HepG2 (cell line): Measurements from ENCODE around the gene ZNF155. TPM values are rescaled to one million over a fixed set of nuclear protein-coding genes. Genes with fewer than 3 reads are reported as not detected.

Source experiments
- ATAC-seq: fragments of 200-7000 bp; cut with Tn5 transposase; 3 replicates; pipeline ENCODE4 v1.9.1; 2020; ENCODE audit warnings: mild to moderate bottlenecking, moderate library complexity
- BruUV-seq: library from RNA; stranded (reverse); fragments of 400-500 nt; replicated peaks from 2 replicates; lab custom pipeline; 2021; lab: Mats Ljungman, UMichigan
- CTCF ChIA-PET: fragments of 300-600 bp; formaldehyde crosslinking; extraction: SDS; loops from one replicate; lab custom pipeline; 2021; ENCODE audit warnings: low total read pairs, inconsistent platforms, low intra/inter-chr PET ratio; lab: Yijun Ruan, JAX
- POLR2A ChIA-PET: fragments of 350-600 bp; sonication (Branson Sonifier 250); formaldehyde crosslinking; loops from one replicate; lab custom pipeline; 2020; ENCODE audit warnings: antibody characterized with exemption, inconsistent platforms; lab: Yijun Ruan, JAX
- DNase-seq: peaks from one replicate; pipeline ENCODE4 v3.0.0-alpha.2; 2015; ENCODE audit warnings: low spot score
- FAIRE-seq: peaks from 3 replicates; lab custom pipeline; 2011; peaks lifted over from hg19 to GRCh38; lab: Jason Lieb, UNC
- H2AFZ ChIP-seq: one replicate; pipeline ENCODE4 v1.6.1; 2011; ENCODE audit warnings: low read length, inconsistent platforms
- H3K27ac ChIP-seq: fragments of 300-600 bp; 3 replicates; pipeline ENCODE4 v1.8.0; 2011; ENCODE audit warnings: mixed run types, mild to moderate bottlenecking, mixed read lengths, low read length, inconsistent platforms; ENCODE audit not compliant: insufficient read depth; ENCODE audit errors: extremely low read length
- H3K27me3 ChIP-seq, 2 experiments: fragments of 200-600 bp in 1 of 2; 2 replicates in 1 of 2; 3 replicates in 1 of 2; pipeline versions ENCODE4 v1.6.0 to v1.8.0; 2011; ENCODE audit warnings: low read length in 2 of 2, mild to moderate bottlenecking in 2 of 2, moderate library complexity in 2 of 2, inconsistent platforms in 1 of 2; ENCODE audit not compliant: insufficient read depth in 2 of 2, control insufficient read depth in 1 of 2
- H3K36me3 ChIP-seq, 2 experiments: fragments of 200-600 bp in 1 of 2; replicated peaks in 1 of 2; 2 replicates in 1 of 2; 3 replicates in 1 of 2; pipeline versions ENCODE4 v1.5.1 to v1.8.0; 2011; ENCODE audit warnings: low read length in 2 of 2, inconsistent platforms in 1 of 2; ENCODE audit not compliant: insufficient read depth in 2 of 2, control insufficient read depth in 1 of 2
- H3K4me1 ChIP-seq: 2 replicates; pipeline ENCODE4 v1.5.1; 2012; ENCODE audit warnings: low read length, inconsistent platforms; ENCODE audit not compliant: insufficient read depth
- H3K4me2 ChIP-seq: 2 replicates; pipeline ENCODE4 v1.6.0; 2011; ENCODE audit warnings: low read depth, low read length, inconsistent platforms
- H3K4me3 ChIP-seq, 3 experiments: fragments of 200-600 bp in 1 of 3; sonication (generic), shearing (Covaris generic) in 1 of 3; replicated peaks in 1 of 3; 2 replicates each; pipeline ENCODE4 v1.5.1; 2011 to 2016; ENCODE audit warnings: low read length in 3 of 3, inconsistent platforms in 2 of 3, low read depth in 2 of 3, mild to moderate bottlenecking in 2 of 3, control low read depth in 1 of 3, mixed read lengths in 1 of 3; ENCODE audit not compliant: insufficient read depth in 1 of 3
- H3K79me2 ChIP-seq: one replicate; pipeline ENCODE4 v1.6.1; 2011; ENCODE audit warnings: low read length, inconsistent platforms; ENCODE audit not compliant: insufficient read depth
- H3K9ac ChIP-seq: 2 replicates; pipeline ENCODE4 v1.6.0; 2011; ENCODE audit warnings: mild to moderate bottlenecking, low read depth, low read length, inconsistent platforms; ENCODE audit not compliant: insufficient read depth
- H3K9me3 ChIP-seq: 2 replicates; pipeline ENCODE4 v1.5.1; 2012; ENCODE audit warnings: mild to moderate bottlenecking, low read length
- H4K20me1 ChIP-seq: 2 replicates; pipeline ENCODE4 v1.6.0; 2011; ENCODE audit warnings: inconsistent platforms, mild to moderate bottlenecking, low read length, moderate library complexity; ENCODE audit not compliant: insufficient read depth
- ATF1 ChIP-seq: IDR thresholded peaks from 2 replicates; pipeline ENCODE4 v1.6.1; 2016; ENCODE audit warnings: mild to moderate bottlenecking, control low read depth
- BHLHE40 ChIP-seq: IDR thresholded peaks from 2 replicates; pipeline ENCODE4 v1.6.1; 2011; ENCODE audit warnings: low read length, improper control_type of control experiment
- ETV5 ChIP-seq: IDR thresholded peaks from 2 replicates; pipeline ENCODE4 v1.6.1; 2018; ENCODE audit warnings: missing biosample characterization, missing genetic modification reagents, inconsistent platforms, borderline replicate concordance
- HOXA7 ChIP-seq: sonication (generic); formaldehyde crosslinking; IDR thresholded peaks from 2 replicates; pipeline ENCODE4 v1.8.1; 2022; ENCODE audit warnings: mild to moderate bottlenecking, missing genetic modification reagents, moderate library complexity
- IKZF5 ChIP-seq: IDR thresholded peaks from 2 replicates; pipeline ENCODE4 v1.6.1; 2018; ENCODE audit warnings: missing genetic modification reagents, mild to moderate bottlenecking, missing compliant biosample characterization
- MED1 ChIP-seq: sonication (generic); formaldehyde crosslinking; IDR thresholded peaks from 2 replicates; pipeline ENCODE4 v1.4.0; 2020; ENCODE audit warnings: missing genetic modification reagents
- MIER3 ChIP-seq: IDR thresholded peaks from 2 replicates; pipeline ENCODE4 v1.6.1; 2016; ENCODE audit warnings: missing compliant biosample characterization, borderline replicate concordance
- POGZ ChIP-seq: sonication (generic); formaldehyde crosslinking; IDR thresholded peaks from 2 replicates; pipeline ENCODE4 v1.4.0; 2020; ENCODE audit warnings: mild to moderate bottlenecking, missing genetic modification reagents
- THAP11 ChIP-seq: IDR thresholded peaks from 2 replicates; pipeline ENCODE4 v1.6.1; 2016; ENCODE audit warnings: missing biosample characterization, missing genetic modification reagents
- TRAFD1 ChIP-seq: sonication (generic); formaldehyde crosslinking; IDR thresholded peaks from 2 replicates; pipeline ENCODE4 v1.5.1; 2020; ENCODE audit warnings: missing genetic modification reagents, mild to moderate bottlenecking, borderline replicate concordance
- ZNF101 ChIP-seq: sonication (generic); formaldehyde crosslinking; IDR thresholded peaks from 2 replicates; pipeline ENCODE4 v1.4.0; 2020; ENCODE audit warnings: mild to moderate bottlenecking, low read depth, missing genetic modification reagents, borderline replicate concordance
- ZNF180 ChIP-seq: sonication (generic); formaldehyde crosslinking; IDR thresholded peaks from 2 replicates; pipeline ENCODE4 v1.4.0; 2020; ENCODE audit warnings: low read depth, missing genetic modification reagents, borderline replicate concordance
- ZNF329 ChIP-seq: sonication (generic); formaldehyde crosslinking; IDR thresholded peaks from 2 replicates; pipeline ENCODE4 v1.9.0; 2021; ENCODE audit warnings: low read depth, mild to moderate bottlenecking, missing genetic modification reagents
- ZNF331 ChIP-seq: sonication (generic); formaldehyde crosslinking; IDR thresholded peaks from 2 replicates; pipeline ENCODE4 v1.4.0; 2020; ENCODE audit warnings: missing genetic modification reagents
- WGBS: methylation state at CpG from one replicate; pipeline ENCODE4 v1.1.6; 2017; ENCODE audit warnings: low lambda C conversion rate; 5-methylcytosine and 5-hydroxymethylcytosine counted together
- in situ Hi-C: cut with HindIII; loops from 2 replicates; pipeline ENCODE4 v1.10.0; 2017; ENCODE audit warnings: low pct_unique_long_range_greater_than_20kb; ENCODE audit not compliant: extremely low pct_ligation_motif_present
- intact Hi-C: fragments of 100-400 bp; cut with micrococcal nuclease; formaldehyde crosslinking; loops from one replicate; pipeline ENCODE4 v1.10.0; 2022; ENCODE audit not compliant: unreplicated experiment
- polyA plus RNA-seq, 8 experiments: library from polyadenylated mRNA; depleted of rRNA in 3 of 8; stranded (reverse) in 7 of 8; unstranded in 1 of 8; fragments of >200 nt; fragmentation: Illumina TruSeq in 4 of 8; extraction: Trizol in 4 of 8; gene quantifications; 2 replicates each; pipeline versions ENCODE4 v1.2.1 to v1.2.3, GENCODE V29; 2011 to 2016; ENCODE audit warnings: low read depth in 4 of 8, missing spikeins in 1 of 8, mixed read lengths in 1 of 8; ENCODE audit not compliant: insufficient read depth in 1 of 8
- total RNA-seq, 5 experiments: library from RNA; depleted of rRNA; stranded (reverse); fragments of >200 nt; fragmentation: Illumina TruSeq; extraction: Trizol; gene quantifications; 2 replicates each; pipeline ENCODE4 v1.2.3, GENCODE V29; 2016; ENCODE audit warnings: low read depth in 1 of 5
- TF ChIP-seq, protein P1 (sequence below): sonication (generic); formaldehyde crosslinking; IDR thresholded peaks from 2 replicates; pipeline ENCODE4 v1.9.0; 2021; ENCODE audit warnings: missing genetic modification reagents, borderline replicate concordance

Gene ZNF155
- total and polyA plus RNA-seq, 2 of the 13 experiments (the other 11 are each of a cell fraction or from before 2014, with no cell fraction given), result 2.5 to 3.6 TPM

DNA sequence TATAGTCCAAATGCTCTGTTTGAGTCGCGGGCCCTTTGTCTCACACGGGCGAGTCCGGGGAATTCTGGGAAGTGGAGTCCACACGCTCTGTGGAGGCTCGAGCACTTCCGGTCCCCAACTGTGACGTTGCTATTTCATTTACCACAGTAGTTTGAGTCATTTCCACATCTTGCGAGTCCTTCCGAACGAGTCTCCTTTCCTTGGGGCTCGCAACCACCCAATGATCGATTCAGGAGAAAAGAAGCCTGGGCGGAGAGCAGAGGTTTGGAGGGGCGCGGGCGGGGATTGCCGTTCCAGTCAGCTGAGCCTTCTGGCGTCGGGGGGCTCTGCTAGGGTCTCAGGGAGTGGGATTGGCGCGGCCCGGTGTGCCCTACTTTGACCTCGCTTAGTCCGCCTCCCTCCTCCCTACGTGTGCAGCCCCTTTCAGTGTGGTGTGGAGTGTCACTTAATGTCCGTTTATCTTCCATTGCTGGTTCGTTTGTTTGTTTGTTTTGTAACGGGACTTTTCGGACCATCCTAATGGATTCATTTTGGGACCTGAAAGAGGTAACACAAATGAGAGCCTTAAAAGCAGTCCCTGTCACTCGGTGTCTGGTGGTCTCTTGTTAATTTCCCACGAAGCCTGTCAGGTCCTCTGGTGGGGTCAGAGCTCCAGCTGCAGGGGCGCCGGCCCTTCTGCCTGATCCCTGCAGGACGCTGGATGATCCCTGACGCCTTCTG is 41.4 kb downstream of the ZNF155 start, which contains the start of gene ZNF222 (continued):
- TF ChIP-seq ATF1 (CRISPR knock-in tag), result peak; percentile 87
- TF ChIP-seq TRAFD1 (CRISPR knock-in tag), result no peak
- TF ChIP-seq ZNF329 (CRISPR knock-in tag), result no peak
- no peak for TF ChIP-seq ZNF331 (CRISPR knock-in tag)
- TF ChIP-seq ETV5 (CRISPR knock-in tag), result peak; percentile 27; the same call in 1 of the 2 replicates
- 0 out of 2 replicates have a peak, but pooled peaks have one; percentile 31 for TF ChIP-seq MED1 (CRISPR knock-in tag)
- TF ChIP-seq ZNF101 (CRISPR knock-in tag), result no peak
- TF ChIP-seq MIER3, result peak; percentile 79
- TF ChIP-seq POGZ, result peak; percentile 47; the same call in 1 of the 2 replicates
- peak; percentile 23; the same call in 1 of the 2 replicates for TF ChIP-seq IKZF5 (CRISPR knock-in tag)

DNA sequence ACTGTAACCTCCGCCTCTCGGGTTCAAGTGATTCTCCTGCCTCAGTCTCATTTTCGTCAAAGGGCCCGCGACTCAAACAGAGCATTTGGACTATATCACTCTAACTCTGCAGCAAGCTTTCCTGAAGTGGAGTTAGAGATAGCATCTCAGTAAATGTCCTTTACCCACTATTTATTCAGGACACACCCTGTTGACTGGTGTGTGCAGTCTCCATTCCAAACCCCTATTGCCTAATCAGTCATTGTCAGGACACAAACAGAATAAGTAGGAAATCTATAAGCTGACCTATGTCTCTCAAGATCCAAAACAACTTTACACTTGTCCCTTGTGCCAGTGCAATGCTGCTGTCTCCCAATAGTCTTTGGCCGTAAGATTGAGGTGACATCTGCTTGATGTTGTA is 42.6 kb downstream of the ZNF155 start:
- 84% methylated on average over 6 of the region's 6 CpGs for WGBS
- intact Hi-C loops, result no loop called here

More for the DNA sequence above, 42.6 kb downstream of the ZNF155 start:
- no TSS peak for BruUV-seq
- no peaks in the 10 kb centered on the region for H4K20me1 ChIP-seq
- TF ChIP-seq, protein P1, sequence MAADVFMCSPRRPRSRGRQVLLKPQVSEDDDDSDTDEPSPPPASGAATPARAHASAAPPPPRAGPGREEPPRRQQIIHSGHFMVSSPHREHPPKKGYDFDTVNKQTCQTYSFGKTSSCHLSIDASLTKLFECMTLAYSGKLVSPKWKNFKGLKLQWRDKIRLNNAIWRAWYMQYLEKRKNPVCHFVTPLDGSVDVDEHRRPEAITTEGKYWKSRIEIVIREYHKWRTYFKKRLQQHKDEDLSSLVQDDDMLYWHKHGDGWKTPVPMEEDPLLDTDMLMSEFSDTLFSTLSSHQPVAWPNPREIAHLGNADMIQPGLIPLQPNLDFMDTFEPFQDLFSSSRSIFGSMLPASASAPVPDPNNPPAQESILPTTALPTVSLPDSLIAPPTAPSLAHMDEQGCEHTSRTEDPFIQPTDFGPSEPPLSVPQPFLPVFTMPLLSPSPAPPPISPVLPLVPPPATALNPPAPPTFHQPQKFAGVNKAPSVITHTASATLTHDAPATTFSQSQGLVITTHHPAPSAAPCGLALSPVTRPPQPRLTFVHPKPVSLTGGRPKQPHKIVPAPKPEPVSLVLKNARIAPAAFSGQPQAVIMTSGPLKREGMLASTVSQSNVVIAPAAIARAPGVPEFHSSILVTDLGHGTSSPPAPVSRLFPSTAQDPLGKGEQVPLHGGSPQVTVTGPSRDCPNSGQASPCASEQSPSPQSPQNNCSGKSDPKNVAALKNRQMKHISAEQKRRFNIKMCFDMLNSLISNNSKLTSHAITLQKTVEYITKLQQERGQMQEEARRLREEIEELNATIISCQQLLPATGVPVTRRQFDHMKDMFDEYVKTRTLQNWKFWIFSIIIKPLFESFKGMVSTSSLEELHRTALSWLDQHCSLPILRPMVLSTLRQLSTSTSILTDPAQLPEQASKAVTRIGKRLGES (CRISPR knock-in tag), result no peak
- TF ChIP-seq THAP11 (CRISPR knock-in tag), result 0 out of 2 replicates have a peak, but pooled peaks have one; percentile 19
- no peak for TF ChIP-seq BHLHE40
- no peak for TF ChIP-seq ZNF180 (CRISPR knock-in tag)
- TF ChIP-seq HOXA7 (CRISPR knock-in tag), result no peak
- ChIA-PET POLR2A (no interaction called here), CTCF (no interaction called here)
- ATAC-seq (no peak), FAIRE-seq (no peak), DNase-seq (peak; percentile 33)
- H3K79me2 ChIP-seq, result peaks cover 4% of the 10 kb centered on the region
- H3K27ac ChIP-seq, result no peak overlapping the region
- no peaks in the 10 kb centered on the region for H3K9me3 ChIP-seq
- in situ Hi-C loops, result no loop called here
- H3K36me3 ChIP-seq, result peaks cover 3 to 18% of the 10 kb centered on the region in 2 experiments; a peak in 3 of 5 replicates
- no peak overlapping the region for H3K9ac ChIP-seq
- H3K4me1 ChIP-seq, result peaks cover 16% of the 10 kb centered on the region; the same call in 1 of the 2 replicates
- no peak overlapping the region for H3K4me3 ChIP-seq
- H3K27me3 ChIP-seq, result no peaks in the 10 kb centered on the region; a peak in 1 of 5 replicates
- no peak overlapping the region for H2AFZ ChIP-seq
- H3K4me2 ChIP-seq, result no peak overlapping the region
